Transverse colon (tissue), 3 donors: Measurements from ENCODE around the gene TARM1.

Source experiments
- CTCF ChIP-seq, 5 experiments: fragments of 200-600 bp in 3 of 5; fragments of 450-650 bp in 2 of 5; sonication (generic) in 3 of 5; IDR thresholded peaks; 1 replicate in 2 of 5; 2 replicates in 3 of 5; pipeline ENCODE4 v1.5.1; 2016 to 2017; ENCODE audit warnings: antibody characterized with exemption in 5 of 5, inconsistent platforms in 3 of 5, mild to moderate bottlenecking in 2 of 5, moderate library complexity in 1 of 5
- EP300 ChIP-seq: sonication (generic); formaldehyde crosslinking; IDR thresholded peaks from one replicate; pipeline ENCODE4 v1.6.1; 2017; ENCODE audit warnings: antibody characterized with exemption, low read depth

- no peak for TF ChIP-seq CTCF (IDR thresholded peaks at IDR 0.05)
- TF ChIP-seq EP300: no peak
Measured at GRCh38 chr19:54021363-54021762, 59.8 kb downstream of the TARM1 start.
